Transverse colon (tissue), 3 donors: Measurements from ENCODE around the gene NRSN2.

Experiments
- CTCF ChIP-seq, 5 experiments: fragments of 200-600 bp in 3 of 5; fragments of 450-650 bp in 2 of 5; sonication (generic) in 3 of 5; IDR thresholded peaks; 1 replicate in 2 of 5; 2 replicates in 3 of 5; pipeline ENCODE4 v1.5.1; 2016 to 2017; ENCODE audit warnings: antibody characterized with exemption in 5 of 5, inconsistent platforms in 3 of 5, mild to moderate bottlenecking in 2 of 5, moderate library complexity in 1 of 5
- POLR2A ChIP-seq: fragments of 450-650 bp; IDR thresholded peaks from one replicate; pipeline ENCODE4 v1.6.1; 2016; ENCODE audit warnings: antibody characterized with exemption, mild to moderate bottlenecking, moderate library complexity

- TF ChIP-seq POLR2A (no peak), CTCF (IDR thresholded peaks at IDR 0.05) (no peak)
Measured at GRCh38 chr20:378961-379336, 32.0 kb downstream of the NRSN2 start.
